Endothelial cell of umbilical vein (primary cell): Measurements from ENCODE around the gene ARHGAP32. TPM values are rescaled to one million over a fixed set of nuclear protein-coding genes. Genes with fewer than 3 reads are reported as not detected.

Experiments
- BruUV-seq: library from RNA; stranded (reverse); fragments of 400-500 nt; replicated peaks from 2 replicates; lab custom pipeline; 2021; lab: Mats Ljungman, UMichigan
- CTCF ChIA-PET: fragments of 300-600, 350-600 bp; sonication (Branson Sonifier 250); formaldehyde crosslinking; loops from one replicate; lab custom pipeline; 2021; ENCODE audit warnings: antibody characterized with exemption, inconsistent platforms; lab: Charles Lee
- POLR2A ChIA-PET: fragments of 300-600, 350-600 bp; sonication (Branson Sonifier 250); formaldehyde crosslinking; loops from one replicate; lab custom pipeline; 2021; ENCODE audit warnings: antibody characterized with exemption, inconsistent platforms; lab: Charles Lee
- DNase-seq: peaks from one replicate; pipeline ENCODE4 v3.0.0-alpha.2; 2011; ENCODE audit warnings: low read depth, low spot score
- FAIRE-seq: peaks from 2 replicates; lab custom pipeline; 2011; peaks lifted over from hg19 to GRCh38; lab: Jason Lieb, UNC
- H2AFZ ChIP-seq: 2 replicates; pipeline ENCODE4 v1.6.0; 2012; ENCODE audit warnings: low read depth, low read length, control low read depth, inconsistent platforms
- H3K27ac ChIP-seq: 2 replicates; pipeline ENCODE4 v1.5.1; 2011; ENCODE audit warnings: low read depth, mild to moderate bottlenecking, control low read depth, low read length, moderate library complexity; ENCODE audit not compliant: insufficient read depth
- H3K27me3 ChIP-seq, 2 experiments: 2 replicates each; pipeline versions ENCODE4 v1.6.0 to v1.6.1; 2011; ENCODE audit warnings: low read length in 2 of 2, mixed read lengths in 1 of 2; ENCODE audit not compliant: control insufficient read depth in 2 of 2, insufficient read depth in 2 of 2
- H3K36me3 ChIP-seq, 2 experiments: 2 replicates in 1 of 2; 3 replicates in 1 of 2; pipeline ENCODE4 v1.5.1; 2011; ENCODE audit warnings: low read length in 2 of 2, mild to moderate bottlenecking in 1 of 2, moderate library complexity in 1 of 2; ENCODE audit not compliant: control insufficient read depth in 2 of 2, insufficient read depth in 2 of 2; ENCODE audit errors: extremely low read depth in 1 of 2
- H3K4me1 ChIP-seq: 3 replicates; pipeline ENCODE4 v1.5.1; 2011; ENCODE audit warnings: mild to moderate bottlenecking, low read length; ENCODE audit not compliant: control insufficient read depth, insufficient read depth; ENCODE audit errors: extremely low read depth
- H3K4me2 ChIP-seq: 2 replicates; pipeline ENCODE4 v1.6.1; 2011; ENCODE audit warnings: low read length, control low read depth, mixed read lengths; ENCODE audit not compliant: insufficient read depth
- H3K4me3 ChIP-seq, 3 experiments: fragments of 200-600 bp in 1 of 3; sonication (generic), shearing (Covaris generic) in 1 of 3; replicated peaks in 1 of 3; 2 replicates each; pipeline ENCODE4 v1.5.1; 2011 to 2016; ENCODE audit warnings: control low read depth in 3 of 3, low read length in 3 of 3, mild to moderate bottlenecking in 2 of 3, inconsistent platforms in 1 of 3, low read depth in 1 of 3, moderate library complexity in 1 of 3; ENCODE audit not compliant: insufficient read depth in 1 of 3
- H3K79me2 ChIP-seq: 2 replicates; pipeline ENCODE4 v1.6.0; 2012; ENCODE audit warnings: low read length, inconsistent platforms; ENCODE audit not compliant: control insufficient read depth, insufficient read depth
- H3K9ac ChIP-seq: replicated peaks from 2 replicates; pipeline ENCODE3; 2011; ENCODE audit warnings: low read length, control low read depth; ENCODE audit not compliant: insufficient read depth; ENCODE audit errors: extremely low read depth
- H3K9me1 ChIP-seq: replicated peaks from 3 replicates; pipeline ENCODE4 v1.6.0; 2011; ENCODE audit warnings: mild to moderate bottlenecking, low read length; ENCODE audit not compliant: control insufficient read depth, insufficient read depth; ENCODE audit errors: extremely low read depth
- H3K9me3 ChIP-seq: replicated peaks from 2 replicates; pipeline ENCODE4 v1.5.1; 2012; ENCODE audit warnings: low read length, inconsistent platforms; ENCODE audit not compliant: control insufficient read depth, insufficient read depth
- H4K20me1 ChIP-seq: replicated peaks from 2 replicates; pipeline ENCODE3; 2011; ENCODE audit warnings: mild to moderate bottlenecking, low read length; ENCODE audit not compliant: control insufficient read depth, insufficient read depth; ENCODE audit errors: extremely low read depth
- GATA2 ChIP-seq: IDR thresholded peaks from 2 replicates; pipeline ENCODE4 v1.7.0; 2011; ENCODE audit warnings: low read depth, mild to moderate bottlenecking, moderate library complexity, mixed read lengths, low read length; ENCODE audit not compliant: insufficient read length, insufficient read depth
- JUN ChIP-seq: IDR thresholded peaks from 2 replicates; pipeline ENCODE4 v1.6.1; 2011; ENCODE audit warnings: borderline replicate concordance, low read depth; ENCODE audit not compliant: insufficient read length, insufficient read depth
- MYC ChIP-seq: IDR thresholded peaks from one replicate; pipeline ENCODE4 v1.6.1; 2011; ENCODE audit warnings: mild to moderate bottlenecking, low read depth, low read length
- POLR2A ChIP-seq: IDR thresholded peaks from 2 replicates; pipeline ENCODE4 v1.6.1; 2012; ENCODE audit warnings: low read depth, mild to moderate bottlenecking, control low read depth, low read length
- POLR2AphosphoS5 ChIP-seq: IDR thresholded peaks from 2 replicates; pipeline ENCODE4 v1.6.1; 2012; ENCODE audit warnings: low read depth, mild to moderate bottlenecking, control low read depth, low read length, moderate library complexity; ENCODE audit not compliant: insufficient read depth
- dilution Hi-C: fragments of 300-500 bp; cut with MboI; formaldehyde crosslinking; loops from one replicate; pipeline ENCODE4 v1.15.0; 2019; ENCODE audit warnings: low sequenced_read_pairs; ENCODE audit not compliant: extremely low pct_ligation_motif_present
- intact Hi-C: fragments of 100-400 bp; cut with micrococcal nuclease; formaldehyde crosslinking; loops from one replicate; pipeline ENCODE4 v1.10.0; 2022
- polyA plus RNA-seq, 4 experiments: library from polyadenylated mRNA; depleted of rRNA in 3 of 4; stranded (reverse) in 3 of 4; unstranded in 1 of 4; fragments of >200 nt; gene quantifications; 2 replicates each; pipeline versions ENCODE4 v1.2.1 to v1.2.3, GENCODE V29; 2011 to 2012; ENCODE audit warnings: missing spikeins in 1 of 4
- total RNA-seq: library from RNA; stranded (reverse); gene quantifications from 2 replicates; pipeline ENCODE4 v1.2.3, GENCODE V29; 2021
- TF ChIP-seq, protein P1 (sequence below): IDR thresholded peaks from 2 replicates; pipeline ENCODE4 v1.6.1; 2011; ENCODE audit not compliant: insufficient read depth, insufficient read length
- TF ChIP-seq, protein P2 (sequence below), 2 donors: IDR thresholded peaks; 1 replicate in 1 of 2; 2 replicates in 1 of 2; pipeline ENCODE4 v1.5.1; 2011; ENCODE audit warnings: low read length in 2 of 2, mild to moderate bottlenecking in 2 of 2, moderate library complexity in 2 of 2, control low read depth in 1 of 2, inconsistent platforms in 1 of 2, low read depth in 1 of 2; ENCODE audit not compliant: insufficient read depth in 1 of 2; ENCODE audit errors: extremely low read depth in 1 of 2

Gene ARHGAP32
- total and polyA plus RNA-seq, 2 donors (not counting 3 experiments of a cell fraction or from before 2014, with no cell fraction given), result 3.4 to 9.1 TPM

DNA sequence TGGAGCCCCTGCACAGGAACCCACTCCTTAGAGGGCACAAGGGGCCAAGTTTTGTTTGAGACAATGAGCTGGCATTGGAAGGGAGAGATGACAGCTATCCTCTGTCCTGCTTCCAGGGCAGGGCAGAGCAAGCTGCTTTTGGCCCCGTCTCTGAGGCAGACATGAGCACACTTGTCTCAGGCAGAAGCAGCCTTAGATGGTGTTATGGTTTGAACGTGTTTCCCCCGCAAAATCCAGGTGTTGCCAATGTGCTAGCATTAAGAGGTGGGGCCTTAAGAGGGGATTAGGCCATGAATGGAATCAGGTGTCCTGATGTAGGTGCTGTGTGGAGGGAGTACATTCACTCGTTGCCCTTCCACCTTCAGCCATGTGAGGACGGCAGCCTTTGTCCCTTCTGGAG lies 252.0 kb downstream of the ARHGAP32 start:
- H3K9me3 ChIP-seq, result no peaks in the 10 kb centered on the region
- H3K4me1 ChIP-seq, result no peaks in the 10 kb centered on the region
- H3K27me3 ChIP-seq, result peaks cover 0 to 2% of the 10 kb centered on the region in 2 experiments
- intact Hi-C loops, result no loop called here
- no TSS peak for BruUV-seq
- H3K9me1 ChIP-seq, result no peaks in the 10 kb centered on the region
- FAIRE-seq, result no peak
- no peak overlapping the region for H3K9ac ChIP-seq
- no peak overlapping the region for H3K4me2 ChIP-seq
- H3K4me3 ChIP-seq, result no peak overlapping the region
- POLR2A ChIA-PET, result no interaction called here
- dilution Hi-C loops, result no loop called here
- CTCF ChIA-PET, result interaction anchor here (1.0 to 7.4 kb wide), 4 partner anchors 8 to 55 kb away, joined by 3 to 43 read pairs (median 7); no protein-coding TSS in a partner anchor
- no peaks in the 10 kb centered on the region for H3K79me2 ChIP-seq
- no peak overlapping the region for H3K27ac ChIP-seq
- no peak overlapping the region for H2AFZ ChIP-seq
- no peaks in the 10 kb centered on the region for H4K20me1 ChIP-seq
- H3K36me3 ChIP-seq, result no peaks in the 10 kb centered on the region
- DNase-seq, result no peak
- TF ChIP-seq GATA2 (no peak), POLR2A (no peak), MYC (no peak), POLR2AphosphoS5 (no peak)
- TF ChIP-seq, protein P1, sequence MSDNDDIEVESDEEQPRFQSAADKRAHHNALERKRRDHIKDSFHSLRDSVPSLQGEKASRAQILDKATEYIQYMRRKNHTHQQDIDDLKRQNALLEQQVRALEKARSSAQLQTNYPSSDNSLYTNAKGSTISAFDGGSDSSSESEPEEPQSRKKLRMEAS, result no peak

DNA sequence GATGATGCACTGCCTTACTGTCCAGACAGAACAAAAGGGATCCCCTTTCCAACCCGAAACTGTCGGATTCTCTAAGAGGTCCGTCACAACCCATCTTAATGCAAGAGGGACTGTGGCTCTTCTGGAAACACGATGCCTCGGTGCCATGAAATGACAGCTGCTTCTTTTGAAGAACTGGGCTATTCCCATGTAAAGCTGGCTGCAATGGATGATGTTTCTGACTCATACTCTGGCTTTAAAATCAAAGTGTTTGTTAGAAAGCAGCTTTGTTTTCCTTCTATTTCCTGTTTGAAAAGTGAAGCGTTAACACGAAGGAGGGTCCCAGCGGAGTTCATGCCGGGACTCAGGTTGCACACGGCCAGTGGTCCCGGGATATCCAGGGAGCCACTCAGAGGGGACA lies 252.5 kb downstream of the ARHGAP32 start:
- Histone ChIP-seq H3K9me1 (no peaks in the 10 kb centered on the region), H3K36me3 (no peaks in the 10 kb centered on the region), H4K20me1 (no peaks in the 10 kb centered on the region), H3K79me2 (no peaks in the 10 kb centered on the region), H3K9ac (no peak overlapping the region), H3K9me3 (no peaks in the 10 kb centered on the region), H3K4me2 (no peak overlapping the region), H3K4me1 (no peaks in the 10 kb centered on the region), H3K27ac (no peak overlapping the region), H2AFZ (no peak overlapping the region), H3K27me3 (peaks cover 0 to 2% of the 10 kb centered on the region in 2 experiments), H3K4me3 (no peak overlapping the region)
- dilution Hi-C loops, result no loop called here
- FAIRE-seq, result no peak
- intact Hi-C loops, result no loop called here
- no TSS peak for BruUV-seq
- ChIA-PET POLR2A (no interaction called here), CTCF (interaction anchor here (0.7 to 7.4 kb wide), 4 partner anchors 9 to 54 kb away, joined by 3 to 43 read pairs (median 5); no protein-coding TSS in a partner anchor)
- DNase-seq, result no peak
- TF ChIP-seq MYC, result no peak
- TF ChIP-seq, protein P2, sequence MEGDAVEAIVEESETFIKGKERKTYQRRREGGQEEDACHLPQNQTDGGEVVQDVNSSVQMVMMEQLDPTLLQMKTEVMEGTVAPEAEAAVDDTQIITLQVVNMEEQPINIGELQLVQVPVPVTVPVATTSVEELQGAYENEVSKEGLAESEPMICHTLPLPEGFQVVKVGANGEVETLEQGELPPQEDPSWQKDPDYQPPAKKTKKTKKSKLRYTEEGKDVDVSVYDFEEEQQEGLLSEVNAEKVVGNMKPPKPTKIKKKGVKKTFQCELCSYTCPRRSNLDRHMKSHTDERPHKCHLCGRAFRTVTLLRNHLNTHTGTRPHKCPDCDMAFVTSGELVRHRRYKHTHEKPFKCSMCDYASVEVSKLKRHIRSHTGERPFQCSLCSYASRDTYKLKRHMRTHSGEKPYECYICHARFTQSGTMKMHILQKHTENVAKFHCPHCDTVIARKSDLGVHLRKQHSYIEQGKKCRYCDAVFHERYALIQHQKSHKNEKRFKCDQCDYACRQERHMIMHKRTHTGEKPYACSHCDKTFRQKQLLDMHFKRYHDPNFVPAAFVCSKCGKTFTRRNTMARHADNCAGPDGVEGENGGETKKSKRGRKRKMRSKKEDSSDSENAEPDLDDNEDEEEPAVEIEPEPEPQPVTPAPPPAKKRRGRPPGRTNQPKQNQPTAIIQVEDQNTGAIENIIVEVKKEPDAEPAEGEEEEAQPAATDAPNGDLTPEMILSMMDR (IDR thresholded peaks at IDR 0.05; ENCODE audit: extremely low read depth in 1 of 2, insufficient read depth in 1 of 2, low read depth in 1 of 2, low read length in 2 of 2), result no peak
- TF ChIP-seq JUN, result no peak
- TF ChIP-seq POLR2A, result no peak
- no peak for TF ChIP-seq GATA2
- TF ChIP-seq, protein P1, result no peak
